OCI-M2 (cell line): ENCODE results near the gene NR1H4.
"Not testable (repeated sequence)": the region's sequence is repeated elsewhere in the genome, so short reads cannot be mapped to it uniquely, and the experiment has no call there.

ENCODE experiments used
- DNase-seq: peaks from one replicate; lab custom pipeline; 2025; ENCODE audit not compliant: unreplicated experiment; lab: John Stamatoyannopoulos, UW

NR1H4 gene

DNA sequence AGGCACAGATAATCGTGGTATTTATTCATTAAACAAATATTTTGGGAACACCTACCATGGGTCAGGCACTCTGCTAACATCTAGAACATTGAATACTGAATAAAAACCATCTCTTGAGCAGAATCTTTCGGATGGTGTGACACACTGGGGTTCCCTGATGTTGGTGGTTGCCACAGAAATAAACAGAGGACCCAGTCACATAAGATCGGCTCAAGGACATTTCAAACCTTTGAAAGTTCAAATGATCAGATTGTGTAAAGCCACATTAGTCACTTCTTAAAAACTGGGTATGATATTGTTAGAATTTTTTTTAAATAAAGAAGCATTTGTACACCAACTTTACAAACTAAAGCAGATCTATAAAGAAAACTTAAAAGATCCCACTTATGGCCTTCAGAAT is 39.0 kb downstream of the NR1H4 start:
- DNase-seq, result no peak

DNA sequence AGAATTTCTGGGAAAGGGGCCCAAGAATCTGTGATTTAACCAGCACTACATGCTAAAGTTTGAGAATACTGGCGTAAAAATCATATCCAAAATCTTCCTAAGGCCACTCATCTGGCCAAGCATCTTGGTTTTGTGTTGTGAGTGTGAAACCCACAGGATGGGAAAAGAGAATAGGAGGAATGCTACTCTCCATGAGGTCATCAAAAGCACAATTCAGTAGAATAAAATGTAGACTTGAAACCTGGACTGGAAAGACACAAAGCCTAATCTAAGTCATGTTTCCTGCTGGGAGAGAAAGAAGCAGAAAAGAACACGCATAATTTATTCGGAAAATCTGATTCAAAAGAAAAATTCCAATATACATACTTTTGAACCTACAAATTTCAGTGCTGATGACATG is 42.3 kb downstream of the NR1H4 start:
- DNase-seq, result no peak

DNA sequence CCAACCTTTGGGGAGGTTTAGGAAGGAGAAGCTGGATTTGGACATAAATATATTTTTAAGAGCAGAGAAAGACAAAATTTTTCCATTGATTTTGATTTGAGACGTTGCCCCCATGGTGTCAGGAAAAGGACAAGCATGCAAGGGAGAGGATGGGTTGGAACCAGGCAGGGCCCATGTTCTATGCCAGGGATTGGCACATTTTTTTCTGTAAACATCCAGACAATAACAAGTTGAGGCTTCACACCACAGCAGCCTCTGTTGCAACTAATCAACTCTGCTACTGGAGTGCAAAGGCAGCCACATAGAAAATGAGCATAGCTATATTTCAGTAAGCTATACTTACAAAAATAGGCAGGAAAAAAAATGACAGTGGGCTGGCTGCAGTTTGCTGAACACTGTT is 44.7 kb downstream of the NR1H4 start:
- no peak for DNase-seq

DNA sequence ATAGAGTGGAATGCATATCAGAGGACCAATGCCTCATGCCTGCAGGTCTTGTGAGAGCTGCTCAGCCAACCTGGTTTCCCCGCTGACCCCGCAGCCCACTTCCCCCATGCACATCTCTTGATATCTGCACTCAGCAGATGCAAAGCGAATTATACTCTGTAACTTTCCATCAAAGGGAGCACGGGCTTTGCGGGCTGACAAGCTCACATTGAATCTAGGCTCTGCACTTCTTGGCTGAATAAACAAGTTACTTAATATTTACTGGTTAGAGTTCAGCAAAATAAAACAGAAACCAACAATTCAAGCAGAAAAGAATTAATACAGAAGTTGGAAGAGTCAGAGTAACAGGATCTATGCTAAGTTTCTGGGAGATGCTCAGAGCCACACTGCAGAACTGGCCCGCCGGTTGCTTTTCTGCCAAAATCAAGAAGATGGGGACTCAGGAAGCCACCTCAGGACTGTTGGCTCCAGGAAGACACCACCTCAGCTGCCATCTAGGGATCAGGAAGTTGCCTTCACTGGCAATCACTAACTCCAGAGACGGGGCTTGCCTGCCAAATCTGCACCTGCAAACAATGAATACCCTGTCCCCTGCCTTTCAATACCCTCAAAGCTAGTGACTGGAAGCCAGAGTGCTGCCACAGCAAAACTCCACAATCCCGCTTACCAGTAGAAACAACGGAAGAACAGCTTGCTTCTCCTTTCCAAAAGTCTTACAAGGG is 46.5 kb downstream of the NR1H4 start:
- DNase-seq, result no peak

DNA sequence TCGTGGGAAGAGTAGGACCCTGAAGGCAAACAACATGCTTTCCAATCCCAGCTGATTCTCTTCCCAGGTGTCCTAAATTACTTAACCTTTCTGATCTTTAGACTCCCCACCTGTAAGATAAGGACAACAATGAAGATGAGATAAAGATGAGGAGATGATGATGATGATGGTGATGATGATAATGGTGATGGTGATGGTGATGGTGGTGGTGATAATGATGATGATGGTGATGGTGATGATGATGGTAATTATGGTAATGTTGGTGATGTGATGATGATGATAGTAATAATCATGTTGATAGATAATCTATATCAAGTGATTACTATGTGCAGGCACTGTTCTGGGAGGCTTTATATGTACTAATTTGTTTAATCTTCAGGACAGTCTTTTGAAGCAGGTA is 48.3 kb downstream of the NR1H4 start:
- no peak for DNase-seq

DNA sequence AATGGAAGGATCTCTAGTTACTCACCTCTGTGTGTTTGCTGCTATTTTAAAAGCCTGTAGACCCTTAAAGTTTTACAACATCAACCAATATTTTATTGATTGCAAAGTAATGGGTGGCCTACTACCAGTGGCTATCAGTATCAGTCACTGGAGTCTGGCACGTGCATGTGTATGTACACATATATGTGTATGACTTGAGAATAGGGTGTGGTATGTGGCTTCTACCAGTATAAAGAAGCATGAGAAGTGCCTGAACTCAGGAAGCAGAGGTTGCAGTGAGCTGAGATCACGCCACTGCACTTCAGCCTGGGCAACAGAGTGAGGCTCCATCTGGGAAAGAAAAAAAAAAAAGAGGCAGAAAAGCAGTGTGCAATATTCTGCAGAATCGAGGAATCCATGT is 54.4 kb downstream of the NR1H4 start:
- DNase-seq, result no peak

DNA sequence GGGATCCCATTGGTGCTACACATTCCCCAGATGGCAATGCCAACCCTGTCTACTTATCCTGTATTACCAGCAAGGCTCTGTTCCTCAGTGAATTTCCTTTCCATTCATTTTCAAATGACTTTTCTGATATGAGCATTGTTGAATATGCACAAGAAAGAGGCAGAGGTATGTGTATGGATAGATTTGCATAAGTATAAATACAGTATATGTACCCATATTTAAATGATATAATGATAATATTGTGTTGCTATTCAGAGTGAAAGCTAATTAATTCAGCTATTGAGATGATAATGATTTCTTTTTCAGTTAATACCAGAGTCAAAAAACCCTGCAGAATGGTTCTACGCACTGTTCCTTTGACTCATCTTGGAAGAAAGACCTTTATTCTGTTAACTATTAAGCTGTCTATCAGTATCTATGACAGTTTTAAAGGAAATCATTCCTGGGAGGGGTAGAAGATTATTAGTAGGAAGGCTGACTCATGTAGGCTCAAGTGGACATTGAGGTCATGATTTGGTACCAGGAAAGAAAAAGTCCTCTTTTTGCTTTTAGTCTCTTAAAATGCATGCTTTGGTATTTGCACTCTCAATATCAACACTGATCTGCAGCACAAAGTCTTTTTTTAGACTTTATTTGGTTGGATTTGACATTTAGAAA is 54.9 kb downstream of the NR1H4 start:
- no peak for DNase-seq

DNA sequence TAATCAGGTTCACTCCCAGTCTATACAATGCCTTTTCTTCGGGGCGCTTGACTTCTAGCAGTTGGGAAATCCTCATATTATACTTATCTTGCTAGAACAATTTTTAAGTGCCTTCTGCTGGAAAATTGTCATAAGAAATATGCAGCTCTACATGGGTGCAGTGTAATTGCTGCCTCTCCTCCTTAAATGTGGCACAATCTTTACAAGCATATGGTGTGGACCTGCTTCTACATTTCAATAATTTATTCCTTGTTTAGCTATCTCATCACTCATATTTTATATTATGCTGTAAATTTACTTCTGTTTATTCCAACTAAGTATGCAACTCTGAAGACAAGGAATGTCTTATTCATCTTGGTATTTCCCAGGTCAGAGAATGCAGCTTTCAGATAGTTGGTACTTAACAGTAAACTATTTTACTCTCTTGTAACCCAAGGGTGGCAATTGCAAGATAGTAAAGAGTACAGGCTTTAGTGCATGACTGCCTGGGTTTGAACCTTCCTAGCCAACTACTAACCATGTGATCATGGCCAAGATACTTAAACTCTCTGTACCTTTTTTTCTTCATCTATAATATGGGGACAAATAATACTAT is 56.2 kb downstream of the NR1H4 start:
- DNase-seq, result no peak

DNA sequence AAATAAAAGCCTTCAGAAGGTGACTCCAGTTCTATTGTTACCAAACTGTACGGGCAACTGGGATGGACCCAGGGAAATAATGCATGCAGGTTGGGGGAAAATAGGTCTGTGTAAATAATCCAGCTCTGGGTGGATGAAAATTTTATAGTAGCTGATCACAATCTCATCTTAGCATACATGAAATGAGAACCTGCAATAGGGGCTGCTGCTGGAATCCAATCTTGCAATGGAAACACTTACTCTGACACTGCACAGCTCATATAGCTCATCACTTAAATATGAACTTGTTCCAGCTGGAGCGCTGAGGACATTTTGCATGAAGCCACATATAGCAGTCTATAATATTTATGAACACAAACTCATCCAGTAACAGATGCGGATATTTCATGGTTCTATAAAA is 59.7 kb downstream of the NR1H4 start:
- no peak for DNase-seq

DNA sequence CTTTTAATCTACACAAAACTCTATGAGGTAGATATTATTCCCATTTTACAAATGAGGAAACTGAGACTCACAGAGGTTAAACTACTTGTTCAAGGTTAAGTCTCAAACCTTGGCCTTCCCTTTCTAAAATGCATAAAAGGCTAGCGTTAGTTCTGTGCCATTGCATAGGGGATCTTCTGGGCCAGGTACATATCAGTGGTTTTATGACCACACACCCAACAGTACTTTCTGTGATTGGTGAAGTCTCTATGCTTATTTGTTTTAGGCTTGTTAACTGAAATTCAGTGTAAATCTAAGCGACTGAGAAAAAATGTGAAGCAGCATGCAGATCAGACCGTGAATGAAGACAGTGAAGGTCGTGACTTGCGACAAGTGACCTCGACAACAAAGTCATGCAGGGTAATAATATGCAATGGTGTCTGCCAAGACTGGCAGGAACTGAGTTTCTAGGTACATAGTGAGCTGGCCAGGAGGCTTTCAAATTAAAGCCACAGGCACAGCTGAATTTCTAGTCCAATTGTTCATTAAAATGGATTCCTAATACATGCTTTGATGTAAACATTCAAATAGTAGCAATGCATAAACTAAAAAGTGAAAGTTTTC is 61.1 kb downstream of the NR1H4 start:
- no peak for DNase-seq

DNA sequence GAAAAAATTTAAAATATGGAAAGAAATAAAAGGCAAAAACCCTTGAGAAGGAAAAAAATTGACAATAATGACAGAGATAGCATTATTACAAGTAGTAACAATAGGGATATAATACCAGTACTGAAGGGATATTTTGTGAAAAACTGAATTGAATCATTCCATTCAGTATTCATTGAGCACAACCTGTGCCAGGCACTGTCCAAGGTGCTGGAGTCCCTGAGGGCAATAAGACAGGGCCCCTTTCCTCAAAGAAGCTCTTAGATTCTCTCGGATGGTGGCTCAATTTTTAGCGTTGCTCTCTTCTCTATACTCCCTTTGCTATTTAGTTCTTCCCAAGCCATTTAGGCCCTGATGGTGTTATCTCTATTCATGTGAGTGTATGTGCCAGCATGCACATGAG is 65.5 kb downstream of the NR1H4 start:
- DNase-seq, result peak; percentile 1

DNA sequence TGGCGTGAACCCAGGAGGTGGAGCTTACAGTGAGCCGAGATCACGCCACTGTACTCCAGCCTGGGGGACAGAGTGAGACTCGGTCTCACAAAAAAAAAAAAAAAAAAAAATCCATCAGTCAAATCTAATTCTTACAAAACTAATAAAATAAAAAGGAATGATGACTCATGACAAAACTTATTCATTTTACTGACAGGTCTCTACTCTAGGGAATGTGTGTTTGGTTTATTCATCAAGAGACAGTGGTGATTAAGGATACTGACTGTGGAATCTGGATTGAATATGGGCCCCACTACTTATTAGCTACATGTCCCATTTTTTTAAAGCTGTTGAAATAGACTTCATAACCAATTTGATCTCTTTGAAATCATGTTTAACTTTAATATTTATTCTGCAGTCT is 70.5 kb downstream of the NR1H4 start:
- DNase-seq, result no peak

DNA sequence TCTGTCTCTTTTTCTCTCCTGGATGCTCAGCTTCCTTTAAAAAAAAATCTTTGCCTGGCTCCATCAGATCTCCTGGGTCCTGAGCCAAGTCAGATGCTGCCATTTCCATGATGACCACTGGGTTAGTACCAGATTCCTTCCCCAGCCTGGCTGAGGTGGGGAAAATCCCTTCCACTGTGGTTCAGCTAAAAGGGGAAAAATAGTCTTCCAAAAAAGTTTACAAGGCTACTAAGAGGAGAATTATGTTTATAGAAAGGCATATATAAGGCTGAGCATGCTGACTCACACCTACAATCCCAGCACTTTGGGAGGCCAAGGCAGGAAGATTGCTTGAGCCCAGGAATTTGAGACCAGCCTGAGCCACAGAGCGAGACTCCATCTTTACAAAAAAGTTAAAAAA is 71.4 kb downstream of the NR1H4 start:
- no peak for DNase-seq

DNA sequence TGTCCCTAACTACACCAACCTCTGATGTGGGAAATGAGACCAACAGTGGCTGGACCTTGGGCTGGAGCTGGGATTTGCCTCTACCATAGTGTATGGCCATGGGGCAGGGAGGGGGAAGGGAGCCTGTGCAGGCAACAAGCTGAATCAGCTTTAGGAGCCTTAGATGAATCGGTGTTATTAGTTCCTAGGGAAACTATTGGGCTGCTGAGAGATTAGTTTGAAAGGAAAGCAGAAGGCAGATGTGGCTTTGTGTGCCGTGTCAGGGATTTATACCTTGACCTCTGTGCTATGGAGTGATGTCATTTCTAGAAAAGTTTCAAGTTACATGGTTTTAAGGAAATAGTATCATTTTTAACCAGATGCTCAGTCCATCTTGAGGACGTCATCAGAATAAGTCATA is 80.3 kb downstream of the NR1H4 start:
- no peak for DNase-seq

DNA sequence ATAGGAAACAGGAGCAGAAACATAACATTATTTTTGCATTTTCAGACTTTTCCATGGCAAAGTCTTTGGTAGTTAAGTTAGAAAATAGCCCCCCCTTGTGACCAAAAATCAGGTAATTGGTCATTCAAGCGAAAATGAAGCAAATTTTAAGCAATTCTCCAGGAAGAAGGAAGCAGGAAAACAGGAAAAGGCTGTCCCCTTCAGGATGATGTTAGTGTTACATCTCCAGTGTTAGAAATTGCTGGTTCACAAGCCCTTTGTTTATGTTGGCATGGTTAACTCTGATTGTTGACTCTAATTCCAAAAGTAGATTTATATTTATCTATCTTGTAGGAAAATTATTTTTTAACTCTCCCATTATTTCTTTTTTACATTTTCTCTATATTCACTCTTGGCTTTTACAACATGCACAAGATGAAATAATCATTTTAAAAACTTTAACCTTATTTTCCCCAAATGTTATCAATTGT is 81.0 kb downstream of the NR1H4 start:
- DNase-seq, result peak; percentile 9

DNA sequence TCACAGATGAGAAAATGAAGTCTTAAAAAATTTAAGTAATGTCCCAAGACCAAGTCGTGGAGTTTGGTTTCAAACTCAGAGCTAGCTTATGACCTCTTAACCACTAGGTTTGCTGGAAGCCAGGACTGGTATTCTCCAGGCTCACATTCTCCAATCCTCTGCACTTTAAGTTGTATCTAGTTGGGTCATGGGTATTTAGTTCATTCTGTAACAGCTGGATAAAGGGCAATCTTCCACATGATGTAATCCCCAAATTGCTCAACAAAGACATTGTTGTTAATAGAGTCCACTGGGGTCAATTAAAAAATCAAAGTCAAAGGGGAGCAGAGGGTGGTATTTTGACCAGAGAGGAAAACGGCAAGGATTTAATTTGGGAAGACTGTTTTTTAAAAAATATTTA is 82.1 kb downstream of the NR1H4 start:
- no peak for DNase-seq

DNA sequence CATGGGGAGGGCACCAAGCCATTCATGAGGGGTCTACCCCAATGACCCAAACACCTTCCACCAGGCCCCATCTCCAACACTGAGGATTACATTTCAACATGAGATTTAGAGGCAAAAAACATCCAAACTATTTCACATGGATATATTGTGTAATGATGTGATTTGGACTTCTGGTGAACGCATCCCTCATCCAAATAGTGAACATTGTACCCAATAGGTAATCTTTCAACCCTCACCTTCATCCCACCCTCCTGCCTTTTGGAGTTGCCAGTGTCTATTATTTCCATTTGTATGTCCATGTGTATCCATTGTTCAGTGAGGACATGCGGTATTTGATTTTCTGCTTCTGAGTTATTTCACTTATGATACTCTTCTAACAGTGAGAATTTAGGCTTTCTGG is 83.7 kb downstream of the NR1H4 start:
- DNase-seq, result no peak

DNA sequence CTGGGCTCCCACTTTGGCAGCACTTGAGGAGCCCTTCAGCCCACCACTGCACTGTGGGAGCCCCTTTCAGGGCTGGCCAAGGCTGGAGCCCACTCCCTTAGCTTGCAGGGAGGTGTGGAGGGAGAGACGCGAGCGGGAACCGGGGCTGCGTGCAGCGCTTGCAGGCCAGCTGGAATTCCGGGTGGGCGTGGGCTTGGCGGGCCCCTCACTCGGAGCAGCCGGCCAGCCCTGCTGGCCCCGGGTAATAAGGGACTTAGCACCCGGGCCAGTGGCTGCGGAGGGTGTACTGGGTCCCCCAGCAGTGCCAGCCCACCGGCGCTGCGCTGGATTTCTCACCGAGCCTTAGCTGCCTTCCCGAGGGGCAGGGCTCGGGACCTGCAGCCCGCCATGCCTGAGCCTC is 85.6 kb downstream of the NR1H4 start:
- DNase-seq, result not testable (repeated sequence)

DNA sequence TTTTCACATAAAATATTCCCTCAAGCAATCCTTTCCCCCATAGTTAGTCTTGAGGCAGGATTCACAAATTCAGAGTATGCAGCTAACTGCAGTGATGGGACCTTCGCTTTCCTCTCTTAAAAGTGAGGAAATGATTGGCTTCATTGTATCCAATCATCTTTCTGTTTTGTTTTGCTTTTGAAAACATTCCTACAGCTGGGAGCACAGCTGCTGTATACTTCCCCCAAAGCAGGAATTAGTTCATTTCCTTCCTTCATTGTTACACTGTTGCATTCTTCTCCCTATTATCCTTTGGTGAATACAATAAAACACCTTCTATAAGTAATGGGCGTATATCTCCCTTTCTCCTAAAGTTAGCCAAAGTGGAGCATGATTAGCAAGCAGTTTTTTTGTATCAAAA is 90.4 kb downstream of the NR1H4 start:
- no peak for DNase-seq

DNA sequence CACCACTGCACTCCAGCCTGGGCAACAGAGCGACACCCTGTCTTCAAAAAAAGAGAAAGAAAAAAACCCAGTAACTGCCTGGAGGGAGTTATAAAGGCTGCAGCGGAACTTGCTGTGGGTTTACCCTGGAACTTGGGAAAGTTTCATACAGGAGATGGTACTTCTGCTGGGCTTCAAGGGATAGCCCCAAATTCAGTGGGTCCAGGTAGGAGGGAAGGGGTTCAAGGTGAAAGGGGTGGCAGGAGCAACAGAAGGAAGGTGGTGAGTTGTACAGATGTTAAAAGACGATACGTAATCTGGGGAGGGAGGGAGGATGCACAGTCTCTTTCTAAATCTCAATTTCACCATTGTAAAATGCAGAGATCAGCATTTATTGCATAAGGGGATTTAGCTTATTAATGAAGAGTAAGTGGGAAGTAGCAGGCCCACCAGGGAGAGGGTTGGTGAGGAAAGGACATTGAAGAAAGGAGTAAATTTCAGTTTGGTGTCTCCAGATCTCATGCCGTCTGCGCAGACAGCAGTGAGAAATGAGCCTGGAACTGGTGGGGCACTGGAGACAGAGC is 91.3 kb downstream of the NR1H4 start:
- DNase-seq, result no peak

DNA sequence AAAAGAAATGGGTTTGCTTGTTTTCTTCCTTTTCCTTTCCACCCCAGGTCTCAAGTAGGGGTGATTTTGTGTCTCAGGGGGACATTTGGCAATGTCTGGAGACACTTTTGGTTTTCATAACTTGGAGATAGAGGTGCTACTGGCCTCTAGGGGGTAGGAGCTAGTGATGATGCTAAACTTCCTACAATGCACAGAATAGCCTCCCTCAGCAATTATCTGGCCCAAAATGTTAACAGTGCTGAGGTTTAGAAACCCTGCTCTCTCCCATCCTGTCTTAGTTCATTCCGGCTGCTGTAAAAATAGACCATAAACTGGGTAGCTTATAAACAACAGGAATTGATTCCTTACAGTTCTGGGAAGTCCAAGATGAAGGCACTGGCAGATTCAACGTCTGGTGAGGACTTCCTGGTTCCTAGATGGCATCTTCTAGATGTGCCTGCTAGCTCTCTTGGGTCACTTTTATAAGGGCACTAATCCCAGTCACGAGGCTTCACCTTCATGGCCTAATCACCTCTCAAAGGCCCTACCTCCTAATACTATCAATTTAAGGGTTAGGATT is 92.4 kb downstream of the NR1H4 start:
- DNase-seq, result no peak
